ENCODE results near the gene LGALS9. TPM values are rescaled to one million over a fixed set of nuclear protein-coding genes. Genes with fewer than 3 reads are reported as not detected.

Gene LGALS9
- total RNA-seq, 1 experiment from 2014 or later: 1.6 TPM

GRCh38 chr17:27660436-27660835 is 29.4 kb downstream of the LGALS9 start:
- intact Hi-C loops (cut with micrococcal nuclease; ENCODE audit: unreplicated experiment) (no loop called here), in situ Hi-C loops (cut with HindIII; ENCODE audit: low pct_unique_long_range_greater_than_20kb, low sequenced_read_pairs) (no loop called here)
- no peak for ATAC-seq
- ChIA-PET POLR2A (interaction anchor here (0.6 kb wide), 1 partner anchor 194 kb away, joined by 5 read pairs; no protein-coding TSS in a partner anchor), CTCF (no interaction called here)
- DNase-seq (ENCODE audit: low read depth, low spot score): no peak
- TF ChIP-seq, protein P1, sequence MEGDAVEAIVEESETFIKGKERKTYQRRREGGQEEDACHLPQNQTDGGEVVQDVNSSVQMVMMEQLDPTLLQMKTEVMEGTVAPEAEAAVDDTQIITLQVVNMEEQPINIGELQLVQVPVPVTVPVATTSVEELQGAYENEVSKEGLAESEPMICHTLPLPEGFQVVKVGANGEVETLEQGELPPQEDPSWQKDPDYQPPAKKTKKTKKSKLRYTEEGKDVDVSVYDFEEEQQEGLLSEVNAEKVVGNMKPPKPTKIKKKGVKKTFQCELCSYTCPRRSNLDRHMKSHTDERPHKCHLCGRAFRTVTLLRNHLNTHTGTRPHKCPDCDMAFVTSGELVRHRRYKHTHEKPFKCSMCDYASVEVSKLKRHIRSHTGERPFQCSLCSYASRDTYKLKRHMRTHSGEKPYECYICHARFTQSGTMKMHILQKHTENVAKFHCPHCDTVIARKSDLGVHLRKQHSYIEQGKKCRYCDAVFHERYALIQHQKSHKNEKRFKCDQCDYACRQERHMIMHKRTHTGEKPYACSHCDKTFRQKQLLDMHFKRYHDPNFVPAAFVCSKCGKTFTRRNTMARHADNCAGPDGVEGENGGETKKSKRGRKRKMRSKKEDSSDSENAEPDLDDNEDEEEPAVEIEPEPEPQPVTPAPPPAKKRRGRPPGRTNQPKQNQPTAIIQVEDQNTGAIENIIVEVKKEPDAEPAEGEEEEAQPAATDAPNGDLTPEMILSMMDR (IDR thresholded peaks at IDR 0.05): no peak
- no peak for TF ChIP-seq POLR2AphosphoS5 (IDR thresholded peaks at IDR 0.05; ENCODE audit: low read depth, low read length)
- TF ChIP-seq SIN3A (IDR thresholded peaks at IDR 0.05; ENCODE audit: borderline replicate concordance, insufficient read depth, low read depth, low read length): no peak
- no peak for TF ChIP-seq REST (IDR thresholded peaks at IDR 0.05; ENCODE audit: insufficient read depth in 1 of 2, low read depth in 2 of 2, low read length in 1 of 2)
- H3K27ac ChIP-seq (ENCODE audit: low read length): no peak overlapping the region
- no TSS peak for BruUV-seq (replicated peaks)
- H3K36me3 ChIP-seq (ENCODE audit: control insufficient read depth, insufficient read depth, low read length): no peaks in the 10 kb centered on the region
- H3K4me1 ChIP-seq (ENCODE audit: control insufficient read depth, insufficient read depth, low read length): no peaks in the 10 kb centered on the region
- H3K4me3 ChIP-seq (ENCODE audit: low read depth in 2 of 2, low read length in 2 of 2): no peak overlapping the region
- no peaks in the 10 kb centered on the region for H3K27me3 ChIP-seq (ENCODE audit: control insufficient read depth, insufficient read depth, low read length)
- H3K9me3 ChIP-seq (ENCODE audit: control insufficient read depth, insufficient read depth, low read depth, low read length): no peaks in the 10 kb centered on the region

- H3K27ac ChIP-seq (ENCODE audit: low read length): no peak overlapping the region
- in situ Hi-C loops (cut with HindIII; ENCODE audit: low pct_unique_long_range_greater_than_20kb, low sequenced_read_pairs) (no loop called here), intact Hi-C loops (cut with micrococcal nuclease; ENCODE audit: unreplicated experiment) (no loop called here)
- no peak for ATAC-seq
- ChIA-PET POLR2A (no interaction called here), CTCF (interaction anchor here (0.8 kb wide), 1 partner anchor 9 kb away, joined by 3 read pairs; no protein-coding TSS in a partner anchor)
- H3K4me1 ChIP-seq (ENCODE audit: control insufficient read depth, insufficient read depth, low read length): no peaks in the 10 kb centered on the region
- no peak for DNase-seq (ENCODE audit: low read depth, low spot score)
- no peaks in the 10 kb centered on the region for H3K27me3 ChIP-seq (ENCODE audit: control insufficient read depth, insufficient read depth, low read length)
- BruUV-seq (replicated peaks): no TSS peak
- no peak for TF ChIP-seq SIN3A (IDR thresholded peaks at IDR 0.05; ENCODE audit: borderline replicate concordance, insufficient read depth, low read depth, low read length)
- no peak for TF ChIP-seq TCF7L2 (IDR thresholded peaks at IDR 0.05; ENCODE audit: low read depth, low read length)
- TF ChIP-seq, protein P1 (IDR thresholded peaks at IDR 0.05): no peak
- TF ChIP-seq POLR2AphosphoS5 (IDR thresholded peaks at IDR 0.05; ENCODE audit: low read depth, low read length): no peak
- TF ChIP-seq REST (IDR thresholded peaks at IDR 0.05; ENCODE audit: insufficient read depth in 1 of 2, low read depth in 2 of 2, low read length in 1 of 2): no peak
- no peaks in the 10 kb centered on the region for H3K36me3 ChIP-seq (ENCODE audit: control insufficient read depth, insufficient read depth, low read length)
- no peak overlapping the region for H3K4me3 ChIP-seq (ENCODE audit: low read depth in 2 of 2, low read length in 2 of 2)
- no peaks in the 10 kb centered on the region for H3K9me3 ChIP-seq (ENCODE audit: control insufficient read depth, insufficient read depth, low read depth, low read length)
Observed at GRCh38 chr17:27663936-27664605, 33.1 kb downstream of the LGALS9 start.

Data from Panc1 (cell line).